SK-N-SH treated with all-trans-retinoic acid at 6 μM for 48 hours (cell line): Measurements from ENCODE around the gene STRA6.
A peak's percentile ranks its signal among the peaks of the same experiment; 100 is the strongest.

ENCODE experiments used
- ATAC-seq: fragments of 200-7000 bp; cut with Tn5 transposase; 3 replicates; pipeline ENCODE4 v1.9.1; 2020; ENCODE audit warnings: mild to moderate bottlenecking, moderate library complexity
- ARNTL ChIP-seq: fragments of 450-650 bp; formaldehyde crosslinking; IDR thresholded peaks from 2 replicates; pipeline ENCODE4 v1.5.0; 2020; ENCODE audit warnings: low read depth, mild to moderate bottlenecking, moderate library complexity, borderline replicate concordance
- BACH2 ChIP-seq: fragments of 250-450 bp; sonication (Bioruptor Pico); IDR thresholded peaks from 2 replicates; pipeline ENCODE4 v1.9.0; 2021; ENCODE audit warnings: mild to moderate bottlenecking, borderline replicate concordance
- CREB5 ChIP-seq: fragments of 250-450 bp; sonication (Bioruptor Pico); IDR thresholded peaks from 2 replicates; pipeline ENCODE4 v1.5.1; 2020; ENCODE audit warnings: low read depth, mild to moderate bottlenecking, moderate library complexity
- CSDC2 ChIP-seq: fragments of 250-450 bp; sonication (Bioruptor Pico); IDR thresholded peaks from 2 replicates; pipeline ENCODE4 v1.5.0; 2020; ENCODE audit warnings: mild to moderate bottlenecking, moderate library complexity
- CSRNP3 ChIP-seq: fragments of 250-450 bp; sonication (Bioruptor Pico); IDR thresholded peaks from 2 replicates; pipeline ENCODE4 v1.5.1; 2021; ENCODE audit warnings: mild to moderate bottlenecking, moderate library complexity
- GLIS3 ChIP-seq: fragments of 250-450 bp; sonication (Bioruptor Pico); IDR thresholded peaks from 2 replicates; pipeline ENCODE4 v1.5.0; 2020; ENCODE audit warnings: mild to moderate bottlenecking, moderate library complexity
- ISL1 ChIP-seq: fragments of 250-450 bp; sonication (Bioruptor Pico); IDR thresholded peaks from 2 replicates; pipeline ENCODE4 v2.1.2; 2022; ENCODE audit warnings: mild to moderate bottlenecking, moderate library complexity
- OSR1 ChIP-seq: fragments of 250-450 bp; sonication (Bioruptor Pico); IDR thresholded peaks from 2 replicates; pipeline ENCODE4 v1.8.0; 2022; ENCODE audit warnings: moderate library complexity, mild to moderate bottlenecking, inconsistent platforms
- PATZ1 ChIP-seq: fragments of 250-450 bp; sonication (Bioruptor Pico); IDR thresholded peaks from 2 replicates; pipeline ENCODE4 v1.8.0; 2020; ENCODE audit warnings: mild to moderate bottlenecking, moderate library complexity, borderline replicate concordance
- POU6F1 ChIP-seq: fragments of 250-450 bp; sonication (Bioruptor Pico); IDR thresholded peaks from 2 replicates; pipeline ENCODE4 v1.8.0; 2021; ENCODE audit warnings: low read depth, mild to moderate bottlenecking, moderate library complexity, borderline replicate concordance
- PPARA ChIP-seq: fragments of 250-450 bp; sonication (Bioruptor Pico); IDR thresholded peaks from 2 replicates; pipeline ENCODE4 v1.5.0; 2020; ENCODE audit warnings: mild to moderate bottlenecking, borderline replicate concordance
- RARB ChIP-seq: fragments of 250-450 bp; sonication (Bioruptor Pico); IDR thresholded peaks from 2 replicates; pipeline ENCODE4 v1.8.0; 2021; ENCODE audit warnings: mild to moderate bottlenecking, moderate library complexity
- SNAI2 ChIP-seq: fragments of 250-450 bp; sonication (Bioruptor Pico); IDR thresholded peaks from 2 replicates; pipeline ENCODE4 v1.5.0; 2020; ENCODE audit warnings: mild to moderate bottlenecking, moderate library complexity
- TCF4 ChIP-seq: fragments of 250-450 bp; sonication (Bioruptor Pico); IDR thresholded peaks from 2 replicates; pipeline ENCODE4 v1.8.0; 2021; ENCODE audit warnings: mild to moderate bottlenecking, moderate library complexity, borderline replicate concordance
- TOX ChIP-seq: fragments of 250-450 bp; sonication (Bioruptor Pico); IDR thresholded peaks from 2 replicates; pipeline ENCODE4 v1.8.0; 2021; ENCODE audit warnings: mild to moderate bottlenecking, moderate library complexity, borderline replicate concordance
- TSHZ2 ChIP-seq: fragments of 250-450 bp; sonication (Bioruptor Pico); IDR thresholded peaks from 2 replicates; pipeline ENCODE4 v1.5.0; 2020; ENCODE audit warnings: mild to moderate bottlenecking, moderate library complexity
- ZC3H10 ChIP-seq: fragments of 250-450 bp; sonication (Bioruptor Pico); IDR thresholded peaks from 2 replicates; pipeline ENCODE4 v1.5.1; 2021; ENCODE audit warnings: mild to moderate bottlenecking, moderate library complexity
- ZFP3 ChIP-seq: fragments of 250-450 bp; sonication (Bioruptor Pico); IDR thresholded peaks from 2 replicates; pipeline ENCODE4 v1.5.0; 2020; ENCODE audit warnings: mild to moderate bottlenecking, moderate library complexity
- ZFP30 ChIP-seq: fragments of 450-650 bp; formaldehyde crosslinking; IDR thresholded peaks from 2 replicates; pipeline ENCODE4 v1.5.0; 2022; ENCODE audit warnings: mild to moderate bottlenecking, moderate library complexity
- ZNF565 ChIP-seq: fragments of 450-650 bp; formaldehyde crosslinking; conservative IDR thresholded peaks from 2 replicates; pipeline ENCODE4 v1.5.0; 2020; ENCODE audit warnings: low read depth, mild to moderate bottlenecking, moderate library complexity
- ZNF70 ChIP-seq: fragments of 450-650 bp; formaldehyde crosslinking; IDR thresholded peaks from 2 replicates; pipeline ENCODE4 v1.5.0; 2020; ENCODE audit warnings: mild to moderate bottlenecking, moderate library complexity
- ZNF8 ChIP-seq: fragments of 450-650 bp; formaldehyde crosslinking; IDR thresholded peaks from 2 replicates; pipeline ENCODE4 v1.5.0; 2020; ENCODE audit warnings: mild to moderate bottlenecking, moderate library complexity

Gene STRA6

GRCh38 chr15:74235962-74236361 is 33.4 kb upstream of the STRA6 start, which contains the start of gene CCDC33:
Gene CCDC33, plus strand, starts transcription at chr15:74236326. Its CDS starts 394 bp downstream, at chr15:74236720.
- TF ChIP-seq TOX (CRISPR knock-in tag) = no peak
- TF ChIP-seq ZNF70 (CRISPR knock-in tag) = no peak
- no peak for TF ChIP-seq TCF4 (CRISPR knock-in tag)
- no peak for TF ChIP-seq ISL1 (CRISPR knock-in tag)
- no peak for TF ChIP-seq RARB (CRISPR knock-in tag)
- TF ChIP-seq, all 23 proteins: peak for 0
- ATAC-seq = no peak

- ATAC-seq = peak; percentile 47
- TF ChIP-seq SNAI2 (no peak), TCF4 (CRISPR knock-in tag) (no peak), CREB5 (CRISPR knock-in tag) (no peak), TSHZ2 (no peak; the same call in 1 of the 2 replicates), OSR1 (no peak), TOX (CRISPR knock-in tag) (no peak), ZFP3 (CRISPR knock-in tag) (no peak), ZFP30 (CRISPR knock-in tag) (no peak), POU6F1 (no peak), ZNF70 (CRISPR knock-in tag) (no peak), CSDC2 (no peak), ZNF565 (no peak), GLIS3 (no peak), ZC3H10 (CRISPR knock-in tag) (no peak), RARB (CRISPR knock-in tag) (no peak), CSRNP3 (CRISPR knock-in tag) (no peak), ARNTL (no peak), PATZ1 (CRISPR knock-in tag) (no peak), PPARA (no peak), ZNF8 (no peak)
These were observed 31.9 kb upstream of the STRA6 start for GRCh38 chr15:74234598-74234875.

- TF ChIP-seq ZNF8 = no peak
- TF ChIP-seq CSDC2 = no peak
- no peak for TF ChIP-seq GLIS3
- no peak for TF ChIP-seq BACH2 (CRISPR knock-in tag)
- TF ChIP-seq ZFP30 (CRISPR knock-in tag) = no peak
- no peak for TF ChIP-seq PPARA
- peak; percentile 51 for ATAC-seq
These were observed 31.4 kb upstream of the STRA6 start for GRCh38 chr15:74233851-74234597.
